ENCODE data around the gene CLEC6A. TPM values are rescaled to one million over a fixed set of nuclear protein-coding genes. Genes with fewer than 3 reads are reported as not detected.

Gene CLEC6A
- total RNA-seq, 2 experiments from 2014 or later: not detected

DNA sequence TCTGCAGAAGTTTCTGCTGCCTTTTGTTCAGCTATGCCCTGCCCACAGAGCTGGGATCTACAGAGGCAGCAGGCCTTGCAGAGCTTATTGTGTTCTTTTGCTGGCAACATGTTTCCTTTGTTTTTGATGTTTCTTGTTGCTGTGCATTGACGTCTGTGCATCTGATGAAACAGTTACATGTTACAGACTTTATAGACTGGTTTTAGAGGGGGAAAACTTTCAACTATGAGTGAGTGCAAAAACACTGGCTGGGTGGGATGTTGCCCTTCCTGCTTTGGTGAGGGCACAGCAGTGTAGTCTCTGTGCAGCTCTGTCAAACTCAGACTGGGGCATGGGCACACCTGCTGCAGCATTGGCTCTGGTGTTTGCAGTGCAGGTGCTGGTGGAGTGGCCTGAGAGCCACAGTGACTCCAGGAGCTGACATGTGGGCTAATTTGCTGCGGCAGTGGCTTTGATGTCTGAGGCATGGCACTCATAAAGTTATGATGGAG is 26.9 kb downstream of the CLEC6A start:
- peak overlapping the region; percentile 66 for H3K27ac Mint-ChIP-seq
- H3K4me1 Mint-ChIP-seq (ENCODE audit: low read depth): peaks cover 11% of the 10 kb centered on the region
- H3K27me3 Mint-ChIP-seq: no peaks in the 10 kb centered on the region
- no peak overlapping the region for H3K4me3 ChIP-seq (ENCODE audit: low read length)
- H3K27me3 ChIP-seq (ENCODE audit: control insufficient read depth in 1 of 2, insufficient read depth in 2 of 2, low read length in 2 of 2): no peaks in the 10 kb centered on the region
- H3K4me3 Mint-ChIP-seq: no peak overlapping the region
- H3K4me1 ChIP-seq (ENCODE audit: insufficient read depth, low read length): peaks cover 8% of the 10 kb centered on the region
- H3K9me3 Mint-ChIP-seq: peaks cover 3% of the 10 kb centered on the region
- no peaks in the 10 kb centered on the region for H3K36me3 Mint-ChIP-seq (ENCODE audit: low read depth)
- ATAC-seq (ENCODE audit: poor library complexity): peak; percentile 73
- intact Hi-C loops (cut with DNase I, micrococcal nuclease): no loop called here
- no peaks in the 10 kb centered on the region for H3K36me3 ChIP-seq (ENCODE audit: insufficient read depth, low read length)
- DNase-seq: peak in 1 of 14 experiments; percentile 5
- TF ChIP-seq, protein P1, sequence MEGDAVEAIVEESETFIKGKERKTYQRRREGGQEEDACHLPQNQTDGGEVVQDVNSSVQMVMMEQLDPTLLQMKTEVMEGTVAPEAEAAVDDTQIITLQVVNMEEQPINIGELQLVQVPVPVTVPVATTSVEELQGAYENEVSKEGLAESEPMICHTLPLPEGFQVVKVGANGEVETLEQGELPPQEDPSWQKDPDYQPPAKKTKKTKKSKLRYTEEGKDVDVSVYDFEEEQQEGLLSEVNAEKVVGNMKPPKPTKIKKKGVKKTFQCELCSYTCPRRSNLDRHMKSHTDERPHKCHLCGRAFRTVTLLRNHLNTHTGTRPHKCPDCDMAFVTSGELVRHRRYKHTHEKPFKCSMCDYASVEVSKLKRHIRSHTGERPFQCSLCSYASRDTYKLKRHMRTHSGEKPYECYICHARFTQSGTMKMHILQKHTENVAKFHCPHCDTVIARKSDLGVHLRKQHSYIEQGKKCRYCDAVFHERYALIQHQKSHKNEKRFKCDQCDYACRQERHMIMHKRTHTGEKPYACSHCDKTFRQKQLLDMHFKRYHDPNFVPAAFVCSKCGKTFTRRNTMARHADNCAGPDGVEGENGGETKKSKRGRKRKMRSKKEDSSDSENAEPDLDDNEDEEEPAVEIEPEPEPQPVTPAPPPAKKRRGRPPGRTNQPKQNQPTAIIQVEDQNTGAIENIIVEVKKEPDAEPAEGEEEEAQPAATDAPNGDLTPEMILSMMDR (IDR thresholded peaks at IDR 0.05): no peak
- H3K27ac ChIP-seq (ENCODE audit: low read depth in 1 of 2, low read length in 2 of 2): no peak overlapping the region
- no peaks in the 10 kb centered on the region for H3K9me3 ChIP-seq (ENCODE audit: control insufficient read depth in 1 of 2, insufficient read depth in 1 of 2, low read length in 2 of 2)
- ChIA-PET POLR2A (no interaction called here), CTCF (no interaction called here)

DNA sequence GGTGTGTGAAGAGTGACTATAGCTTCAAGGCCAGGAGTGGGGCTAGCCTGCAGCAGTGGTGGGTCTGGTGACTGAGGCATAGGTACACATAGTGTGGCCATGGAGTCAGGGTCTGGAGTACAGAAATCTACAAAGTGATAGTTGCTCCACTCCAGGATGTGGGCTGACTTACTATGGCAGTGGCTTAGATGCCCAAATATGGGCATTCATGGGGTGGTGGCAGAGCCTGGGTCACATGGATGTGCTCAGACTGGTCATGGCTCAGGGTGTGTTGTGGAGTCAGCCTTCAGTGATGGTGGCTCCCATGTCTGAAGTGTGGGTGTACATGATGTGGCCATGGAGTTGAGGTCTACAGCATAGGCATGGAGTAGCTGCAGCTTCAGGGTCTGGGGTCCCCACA is 27.3 kb downstream of the CLEC6A start:
- peaks cover 3% of the 10 kb centered on the region for H3K9me3 Mint-ChIP-seq
- peak in 1 of 14 experiments; percentile 6 for DNase-seq
- TF ChIP-seq, protein P1 (IDR thresholded peaks at IDR 0.05): no peak

DNA sequence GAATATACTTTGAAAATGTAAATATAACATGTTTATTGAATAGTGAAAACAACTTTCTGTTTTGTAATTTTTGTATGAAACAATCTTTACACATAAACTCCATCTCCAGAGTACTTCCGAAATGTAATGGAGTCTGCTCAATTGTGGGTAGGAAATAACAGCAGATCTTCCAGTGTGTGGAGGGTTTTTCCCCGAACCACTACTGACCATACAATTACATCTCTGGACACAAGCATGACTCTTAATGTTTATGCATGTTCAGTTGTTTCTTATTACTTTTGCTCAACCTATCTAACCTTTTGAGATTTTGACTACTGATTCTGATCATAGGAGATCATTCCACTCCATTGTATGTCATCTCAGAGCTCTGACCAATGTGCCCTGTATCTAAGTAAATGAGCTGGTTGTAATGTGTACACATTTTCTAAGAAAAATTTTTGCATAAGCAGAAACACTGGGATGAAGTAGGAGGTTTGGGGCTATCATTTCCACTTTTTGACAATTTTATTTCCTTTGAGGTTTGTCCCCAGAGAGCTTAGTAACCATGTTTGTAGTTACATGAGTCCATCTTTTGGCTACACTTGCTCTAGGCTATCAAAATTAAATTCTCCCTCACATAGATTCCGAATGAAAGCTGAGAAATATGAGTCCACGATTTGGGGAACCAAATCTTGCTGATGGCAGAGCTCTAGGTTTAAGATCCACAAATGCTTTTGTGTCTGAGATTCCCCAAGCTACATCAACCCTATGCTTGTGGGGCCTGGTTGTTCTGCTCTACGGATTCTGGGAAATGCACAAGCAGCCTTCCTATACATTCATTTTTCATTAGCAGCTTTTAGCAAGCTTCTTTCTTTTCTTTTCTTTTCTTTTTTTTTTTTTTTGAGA is 36.1 kb downstream of the CLEC6A start:
- H3K27ac Mint-ChIP-seq: peak overlapping the region; percentile 71
- Histone ChIP-seq H3K27ac (ENCODE audit: low read depth in 1 of 2, low read length in 2 of 2) (no peak overlapping the region), H3K4me3 (ENCODE audit: low read length) (no peak overlapping the region), H3K9me3 (ENCODE audit: control insufficient read depth in 1 of 2, insufficient read depth in 1 of 2, low read length in 2 of 2) (no peaks in the 10 kb centered on the region), H3K27me3 (ENCODE audit: control insufficient read depth in 1 of 2, insufficient read depth in 2 of 2, low read length in 2 of 2) (no peaks in the 10 kb centered on the region), H3K4me1 (ENCODE audit: insufficient read depth, low read length) (peaks cover 7% of the 10 kb centered on the region), H3K36me3 (ENCODE audit: insufficient read depth, low read length) (no peaks in the 10 kb centered on the region)
- intact Hi-C loops (cut with DNase I, micrococcal nuclease): no loop called here
- TF ChIP-seq, protein P1 (IDR thresholded peaks at IDR 0.05): no peak
- ChIA-PET POLR2A (interaction anchor here (0.7 kb wide), 1 partner anchor 1377 kb away, joined by 3 read pairs; the partner anchor contains the start of gene CLEC2B), CTCF (interaction anchor here (1.0 to 1.4 kb wide), 2 partner anchors 13 to 52 kb away, joined by 3 to 5 read pairs; no protein-coding TSS in a partner anchor)
- ATAC-seq (ENCODE audit: poor library complexity): no peak
- H3K36me3 Mint-ChIP-seq (ENCODE audit: low read depth): no peaks in the 10 kb centered on the region
- DNase-seq: no peak
- H3K4me3 Mint-ChIP-seq: no peak overlapping the region
- no peaks in the 10 kb centered on the region for H3K9me3 Mint-ChIP-seq
- no peaks in the 10 kb centered on the region for H3K27me3 Mint-ChIP-seq
- peaks cover 24% of the 10 kb centered on the region for H3K4me1 Mint-ChIP-seq (ENCODE audit: low read depth)

More for the DNA sequence above, 27.3 kb downstream of the CLEC6A start:
- intact Hi-C loops (cut with DNase I, micrococcal nuclease): no loop called here
- ChIA-PET CTCF (no interaction called here), POLR2A (no interaction called here)
- Mint-ChIP-seq H3K4me3 (no peak overlapping the region), H3K4me1 (ENCODE audit: low read depth) (peaks cover 11% of the 10 kb centered on the region), H3K36me3 (ENCODE audit: low read depth) (no peaks in the 10 kb centered on the region), H3K27me3 (no peaks in the 10 kb centered on the region), H3K27ac (peak overlapping the region; percentile 66)
- Histone ChIP-seq H3K27me3 (ENCODE audit: control insufficient read depth in 1 of 2, insufficient read depth in 2 of 2, low read length in 2 of 2) (no peaks in the 10 kb centered on the region), H3K27ac (ENCODE audit: low read depth in 1 of 2, low read length in 2 of 2) (no peak overlapping the region), H3K4me3 (ENCODE audit: low read length) (no peak overlapping the region), H3K36me3 (ENCODE audit: insufficient read depth, low read length) (no peaks in the 10 kb centered on the region), H3K4me1 (ENCODE audit: insufficient read depth, low read length) (peaks cover 8% of the 10 kb centered on the region), H3K9me3 (ENCODE audit: control insufficient read depth in 1 of 2, insufficient read depth in 1 of 2, low read length in 2 of 2) (no peaks in the 10 kb centered on the region)
- peak; percentile 58 for ATAC-seq (ENCODE audit: poor library complexity)
